HG03095 (cell line): ENCODE data around the gene ITPRIP.
A peak's percentile ranks its signal among the peaks of the same experiment; 100 is the strongest.

ENCODE experiments used
- ATAC-seq: cut with Tn5 transposase; IDR thresholded peaks from one replicate; pipeline ENCODE4 v1.9.1; 2021; ENCODE audit warnings: moderate library complexity; ENCODE audit not compliant: unreplicated experiment

ITPRIP gene

DNA sequence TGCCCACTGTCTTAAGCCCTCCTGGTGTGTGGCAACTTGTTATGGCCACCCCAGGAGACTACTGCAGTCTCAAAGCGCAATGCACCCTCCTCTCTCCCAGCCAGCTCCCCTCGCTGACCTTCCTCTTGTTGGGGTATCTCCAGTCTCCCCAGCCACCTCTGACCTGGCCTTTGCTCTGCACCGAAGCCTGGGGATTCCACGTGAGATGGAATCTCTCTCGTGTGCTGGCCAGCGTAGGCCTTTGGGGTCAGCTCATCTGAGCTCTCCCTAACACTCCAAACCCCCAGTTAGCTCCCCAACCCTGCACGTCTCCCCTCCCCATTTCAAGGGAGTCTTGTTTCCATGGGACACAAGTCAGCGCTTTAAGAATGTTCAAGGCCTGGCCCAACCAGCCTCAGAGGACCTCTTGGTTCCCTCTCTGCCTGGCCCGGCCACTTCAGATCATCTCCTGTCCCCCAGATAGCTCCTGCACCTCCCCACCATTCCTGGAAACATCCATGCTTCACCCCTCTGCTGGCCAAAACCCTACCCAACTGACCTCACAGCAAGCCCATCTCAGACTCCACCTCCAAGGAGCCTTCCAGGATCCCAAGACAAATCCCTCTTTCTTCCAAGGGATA, 11.2 kb downstream of the ITPRIP start:
- no peak for ATAC-seq

DNA sequence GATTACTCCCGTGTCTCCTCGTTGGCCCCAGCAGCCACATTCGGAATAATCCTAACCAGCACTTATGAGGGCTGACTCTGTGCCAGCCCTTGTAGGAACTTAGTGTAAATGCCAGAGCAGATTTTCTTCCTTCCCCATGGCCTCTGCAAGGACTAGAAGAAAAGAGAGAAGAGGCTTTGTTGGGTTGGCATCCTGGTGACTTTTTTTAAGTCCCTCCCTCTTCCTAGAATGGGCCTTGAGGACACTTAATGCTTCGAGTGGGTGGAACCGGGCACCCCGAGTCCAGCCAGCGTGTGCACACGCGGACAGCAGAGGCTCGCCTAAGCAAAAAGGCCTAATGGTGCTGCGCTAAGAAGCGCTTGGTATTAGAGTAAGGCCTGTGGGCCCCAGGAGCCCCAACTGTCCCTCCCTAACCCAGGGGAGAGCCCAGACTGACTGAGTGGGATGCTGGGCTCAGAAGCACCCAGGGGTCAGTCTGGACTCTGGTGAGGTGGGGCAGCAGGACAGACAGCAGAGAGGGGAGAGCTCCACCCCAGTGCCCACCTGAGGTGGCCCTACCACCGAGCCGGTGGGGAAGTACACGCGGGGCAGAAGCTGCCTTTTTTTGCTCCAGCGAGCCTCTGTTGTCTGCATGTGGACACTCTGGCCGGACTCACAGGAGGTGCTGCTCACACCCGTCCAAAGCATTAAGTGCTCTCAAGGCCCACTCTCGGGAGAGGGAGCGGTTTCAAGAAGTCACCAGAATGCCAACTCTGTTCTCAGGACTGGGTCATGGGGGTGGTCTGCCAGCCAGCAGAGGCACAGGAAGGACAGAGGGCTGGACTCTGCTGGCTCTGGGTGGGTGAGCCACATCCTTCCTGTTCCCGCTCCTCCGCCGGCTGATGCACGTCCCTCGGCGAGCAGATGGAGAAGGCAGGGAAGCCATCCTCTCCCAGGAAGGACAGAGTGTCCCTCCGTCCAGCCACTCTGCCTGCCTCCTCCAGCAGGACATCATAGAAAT, 12.5 kb downstream of the ITPRIP start:
- no peak for ATAC-seq

DNA sequence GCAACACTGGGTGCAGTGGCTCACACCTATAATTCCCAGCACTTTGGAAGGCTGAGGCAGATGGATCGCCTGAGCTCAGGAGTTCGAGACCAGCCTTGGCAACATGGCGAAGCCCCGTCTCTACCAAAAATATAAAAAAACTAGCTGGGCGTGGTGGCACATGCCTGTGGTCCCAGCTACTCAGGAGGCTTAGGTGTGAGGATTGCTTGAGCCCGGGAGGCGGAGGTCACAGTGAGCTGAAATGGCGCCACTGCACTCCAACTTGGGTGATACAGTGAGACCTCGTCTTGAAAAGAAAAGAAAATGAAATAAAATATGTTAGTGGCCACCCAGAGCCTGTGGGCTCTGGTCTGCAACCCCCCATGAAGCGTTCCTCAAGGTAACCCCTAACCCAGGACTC, 13.3 kb downstream of the ITPRIP start:
- ATAC-seq: no peak

DNA sequence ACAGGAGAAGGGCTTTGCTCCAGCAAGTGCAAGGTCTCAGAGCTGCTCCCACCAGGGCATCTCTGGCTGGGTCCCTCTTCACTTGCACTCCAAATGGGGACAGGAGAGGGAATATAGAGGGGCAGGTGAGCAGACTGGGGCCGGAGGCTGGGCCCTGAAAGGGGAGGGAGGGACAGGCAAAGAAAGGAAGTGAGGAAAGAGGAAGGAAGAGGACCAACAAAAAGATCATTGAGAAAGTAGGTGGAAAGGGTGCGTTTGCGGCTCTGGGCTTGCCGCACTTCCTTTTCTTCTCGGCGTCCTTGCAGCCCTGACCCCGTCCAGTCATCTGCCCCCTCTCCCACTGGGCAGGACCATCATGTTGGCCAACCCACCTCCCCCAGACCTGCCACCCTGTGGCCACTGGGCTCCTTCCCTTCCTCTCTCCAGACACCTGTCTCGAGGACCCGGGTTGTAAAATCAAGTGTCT, 14.0 kb downstream of the ITPRIP start:
- ATAC-seq: no peak

DNA sequence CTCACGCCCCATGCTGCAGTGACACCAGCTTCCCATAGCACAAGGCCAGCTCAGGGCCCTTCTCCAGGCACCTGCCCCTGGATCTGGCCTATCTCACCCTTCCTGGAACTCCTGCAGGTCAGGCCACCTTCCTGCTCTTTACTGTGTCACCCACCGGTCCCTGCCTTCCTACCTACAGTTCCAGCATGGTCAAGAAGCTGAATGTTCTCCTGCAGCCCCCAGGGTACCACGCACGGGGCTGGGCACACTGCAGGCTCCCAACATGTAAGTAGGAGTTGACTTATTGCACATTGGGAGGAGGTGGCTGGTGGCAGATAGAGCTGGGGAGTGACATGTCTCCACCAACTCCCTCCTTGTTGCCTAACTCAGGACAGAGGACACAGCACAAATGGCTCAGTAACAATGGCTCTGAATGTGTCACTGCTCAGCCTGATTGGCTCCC, 14.5 kb downstream of the ITPRIP start:
- no peak for ATAC-seq

DNA sequence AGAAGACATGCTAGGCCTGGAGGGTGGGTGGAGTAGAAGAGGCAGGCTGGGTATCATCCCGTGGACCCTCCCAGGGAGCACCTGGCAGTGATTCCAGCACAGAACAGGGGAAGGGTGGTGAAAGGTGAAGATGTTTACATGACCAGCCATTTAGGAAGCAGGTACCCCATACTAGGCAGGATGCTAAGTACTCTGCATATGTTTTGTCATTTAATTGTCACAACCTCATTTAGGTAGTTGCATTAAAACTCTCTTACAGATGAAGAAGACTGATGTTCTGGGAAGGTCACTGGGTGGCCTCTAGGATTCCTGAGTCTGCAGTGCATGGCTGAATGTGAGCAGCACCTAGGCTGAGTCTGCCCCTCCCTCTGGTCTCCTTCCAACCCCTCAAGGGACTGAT, 15.2 kb downstream of the ITPRIP start:
- no peak for ATAC-seq

DNA sequence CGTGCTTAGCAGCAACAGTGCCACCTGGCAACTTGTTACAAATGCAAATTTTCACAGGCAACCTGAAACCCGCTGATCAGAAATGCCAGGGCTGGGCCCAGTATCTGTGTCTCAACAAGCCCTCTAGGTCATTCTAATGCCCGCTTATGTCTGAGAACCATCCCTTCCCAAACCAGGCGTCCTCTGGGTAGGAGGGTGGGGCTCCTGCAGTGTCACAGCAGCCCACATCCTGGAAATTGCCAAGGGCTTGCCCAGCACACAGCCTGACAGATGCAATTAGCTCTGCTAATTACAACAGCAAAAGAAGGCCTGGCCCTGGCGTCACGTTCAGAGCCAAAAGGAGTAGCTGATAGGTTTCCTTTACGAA, 15.9 kb downstream of the ITPRIP start:
- no peak for ATAC-seq

DNA sequence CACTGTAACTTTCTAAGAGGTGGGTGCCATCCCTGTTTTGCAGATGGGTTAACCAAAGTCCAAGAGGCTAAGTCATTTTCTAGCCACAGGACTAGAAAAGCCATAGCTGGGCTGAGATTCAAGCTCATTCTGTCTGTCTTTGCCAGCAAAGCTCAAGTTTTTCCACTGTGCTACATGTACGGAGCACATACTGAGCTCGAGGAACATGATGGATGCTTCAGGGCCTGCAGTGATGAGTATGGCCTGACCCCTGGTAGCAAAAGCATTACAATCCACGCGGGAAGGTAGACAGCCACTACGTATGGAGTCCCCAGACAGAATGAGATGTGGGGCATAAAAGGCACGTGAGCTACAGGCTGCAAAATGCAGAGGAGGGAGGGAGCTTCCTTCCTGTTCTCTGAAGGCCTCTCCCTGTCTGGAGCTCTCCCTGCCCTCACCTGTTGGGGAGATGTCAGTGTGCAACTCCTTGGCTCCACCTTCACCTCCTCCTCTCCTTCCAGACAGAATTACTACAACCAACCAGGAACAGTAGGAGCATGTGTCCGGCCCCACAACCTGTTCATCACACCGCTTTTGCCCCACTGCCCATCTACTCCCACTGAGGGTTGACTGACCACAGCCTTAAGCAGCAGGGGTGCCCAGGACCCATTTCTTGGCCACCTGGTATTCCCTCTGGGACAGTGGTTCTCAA, 16.4 kb downstream of the ITPRIP start:
- ATAC-seq: no peak

DNA sequence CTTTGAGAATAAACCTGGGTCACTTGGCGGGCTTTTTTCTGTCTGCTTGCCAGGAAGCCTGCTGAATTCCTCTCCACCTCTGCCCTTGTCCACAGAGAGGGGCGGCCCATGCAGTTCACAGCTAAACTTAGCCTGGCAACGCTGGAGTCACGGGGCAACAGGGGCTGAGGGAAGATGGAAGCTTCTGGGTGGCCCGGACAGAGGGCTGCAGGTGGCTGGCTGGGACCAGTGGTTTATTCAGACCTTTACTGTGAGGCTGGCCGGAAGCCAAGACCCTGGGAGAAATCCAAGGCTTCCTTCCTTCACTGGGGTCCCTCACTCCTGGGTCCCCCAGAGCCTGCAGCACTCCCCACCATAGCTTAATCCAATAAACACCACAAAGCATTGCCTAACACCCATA, 17.0 kb downstream of the ITPRIP start:
- no peak for ATAC-seq

DNA sequence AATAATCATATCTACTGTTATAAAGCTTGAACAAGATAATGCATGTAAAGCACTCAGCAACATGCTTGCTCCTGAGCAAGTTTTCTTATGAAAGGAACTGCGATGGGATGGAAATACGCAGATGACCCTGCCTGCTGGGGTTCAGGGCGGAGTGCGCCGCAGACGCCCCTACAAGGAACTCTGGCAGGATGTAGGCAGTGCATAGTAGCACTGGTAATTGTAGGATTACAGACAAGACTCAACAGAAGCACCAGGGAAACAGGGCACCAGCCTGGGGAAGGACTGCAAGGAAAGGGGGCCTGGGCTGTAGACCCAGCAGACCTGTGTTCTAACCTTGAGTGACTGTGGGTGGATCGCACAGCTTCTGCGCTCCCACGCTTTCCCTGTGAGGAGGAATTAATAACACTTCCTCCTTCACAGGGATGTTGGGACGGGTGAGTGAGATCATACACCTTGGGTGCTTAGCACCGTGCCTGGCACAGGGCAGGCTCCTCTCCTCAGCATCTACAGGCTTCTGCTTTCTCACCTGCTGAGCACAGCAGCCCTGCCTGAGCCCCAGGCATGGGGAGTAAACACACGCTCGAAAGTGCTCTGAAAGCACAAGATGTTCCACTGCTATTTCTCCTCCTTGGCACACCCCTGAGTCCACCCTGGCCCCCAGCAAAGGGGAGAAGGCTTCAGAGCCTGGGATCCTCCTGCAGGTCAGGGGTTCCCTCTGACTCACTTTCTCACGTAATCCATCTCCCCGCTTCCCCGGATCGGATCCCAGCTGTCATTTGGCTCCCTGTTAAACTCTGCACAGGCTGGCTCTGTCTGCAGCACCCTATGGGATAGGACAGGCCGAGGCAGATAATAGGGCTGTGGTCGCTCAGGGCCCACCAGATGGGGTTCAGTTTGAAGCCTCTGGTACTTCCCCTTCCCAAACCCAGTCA, 19.2 kb downstream of the ITPRIP start:
- ATAC-seq: no peak

DNA sequence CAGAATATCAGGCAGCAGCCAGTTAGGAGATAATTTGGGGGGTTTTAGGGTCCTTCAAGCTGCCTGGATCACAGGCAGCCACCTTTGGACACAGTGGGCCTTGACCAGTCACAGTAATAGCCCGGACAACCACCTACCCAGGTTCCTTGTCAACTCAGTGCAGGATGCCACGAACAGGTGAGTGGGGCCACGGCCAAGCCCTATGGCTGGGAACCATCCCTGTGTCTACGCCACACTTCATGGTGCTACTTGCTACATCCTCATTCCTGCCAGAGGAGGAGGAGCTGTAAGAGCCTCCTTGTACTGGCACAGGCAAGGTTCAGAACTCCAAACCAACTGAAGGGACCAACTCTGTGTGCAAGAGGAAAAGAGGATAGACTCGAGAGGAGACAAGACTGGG, 19.9 kb downstream of the ITPRIP start:
- no peak for ATAC-seq

DNA sequence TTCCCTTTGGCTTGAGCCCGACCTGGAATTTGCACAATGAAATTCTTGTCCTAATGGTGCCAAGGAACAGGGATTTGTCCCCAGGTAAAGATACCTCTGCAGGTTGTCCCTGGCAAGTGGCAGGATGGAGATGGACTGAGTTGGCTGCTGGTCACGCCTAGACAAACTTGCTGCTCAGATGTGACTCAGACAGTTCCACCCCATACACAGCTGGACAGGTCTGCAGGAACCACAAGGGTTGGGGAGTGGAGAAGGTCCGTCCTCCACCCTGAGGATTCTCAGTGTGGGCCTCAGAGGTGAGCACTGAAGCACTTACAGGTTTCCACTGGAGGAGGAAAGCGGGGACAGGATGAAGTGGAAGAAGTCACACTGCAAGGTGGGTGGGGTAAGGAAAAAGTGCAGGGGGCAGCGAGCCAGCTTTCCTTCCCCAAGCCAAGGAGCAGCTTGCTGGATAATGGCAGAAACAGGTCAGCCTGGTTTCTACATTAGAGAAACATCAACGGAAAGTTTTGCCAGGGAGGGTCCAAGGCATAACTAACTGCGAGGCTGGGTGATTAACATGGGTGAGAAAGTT, 20.5 kb downstream of the ITPRIP start:
- ATAC-seq: peak; percentile 38

DNA sequence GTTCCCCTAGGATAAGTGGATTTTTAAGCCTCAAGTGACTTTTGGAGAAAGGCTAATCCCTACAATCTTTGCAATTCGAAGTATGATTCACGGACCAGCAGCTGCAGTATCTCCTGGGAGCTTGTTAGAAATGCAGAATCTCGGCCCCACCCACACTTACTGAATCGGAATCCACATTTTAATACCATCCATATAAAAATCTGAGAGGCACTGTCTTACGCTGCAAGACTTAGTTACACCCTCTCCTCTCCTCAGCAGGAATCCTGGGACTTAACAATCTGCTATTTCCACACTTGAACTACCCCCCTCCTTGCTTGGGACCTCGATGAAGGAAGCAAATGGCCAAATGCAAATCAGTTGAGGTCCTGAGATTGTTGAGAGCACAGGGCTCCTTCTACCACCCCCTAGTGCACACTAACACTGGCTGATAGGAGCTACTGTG, 21.0 kb downstream of the ITPRIP start:
- ATAC-seq: peak; percentile 42

DNA sequence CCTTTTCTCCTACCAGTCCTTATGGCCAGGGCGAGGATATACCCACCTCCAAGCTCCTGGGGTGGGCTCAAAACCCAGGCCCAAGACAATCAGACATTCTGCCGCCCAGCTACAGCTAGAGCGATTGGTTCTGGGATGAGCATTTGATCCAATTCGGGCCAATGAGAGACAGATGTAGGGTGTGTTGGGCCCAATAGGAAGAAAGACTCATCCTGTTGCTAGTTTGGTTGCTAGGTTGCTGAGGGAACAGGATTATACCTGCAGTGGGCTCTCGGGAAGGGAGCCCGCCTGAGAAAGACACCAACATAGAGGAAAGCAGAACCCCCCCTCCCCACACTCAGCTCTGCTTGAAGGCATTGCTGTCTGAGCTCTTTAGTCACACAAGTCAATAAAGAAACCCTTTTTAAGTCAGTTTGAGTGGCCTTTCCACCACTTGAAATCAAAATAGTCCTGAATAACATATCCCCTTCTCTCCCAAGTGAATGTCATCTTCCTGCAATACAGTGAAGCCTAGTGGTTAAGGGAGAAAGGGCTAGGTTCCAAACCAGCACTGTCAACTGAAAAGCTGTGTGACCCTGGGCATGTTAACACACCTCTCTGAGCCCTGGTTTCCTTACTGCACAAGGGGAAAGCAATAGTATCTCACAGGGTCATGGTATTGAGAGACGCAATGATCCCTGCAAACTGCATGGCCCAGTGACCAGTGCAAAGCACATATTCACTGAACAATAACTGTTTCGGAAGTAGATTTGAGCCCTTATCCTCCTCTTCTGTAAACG, 21.8 kb downstream of the ITPRIP start:
- no peak for ATAC-seq

DNA sequence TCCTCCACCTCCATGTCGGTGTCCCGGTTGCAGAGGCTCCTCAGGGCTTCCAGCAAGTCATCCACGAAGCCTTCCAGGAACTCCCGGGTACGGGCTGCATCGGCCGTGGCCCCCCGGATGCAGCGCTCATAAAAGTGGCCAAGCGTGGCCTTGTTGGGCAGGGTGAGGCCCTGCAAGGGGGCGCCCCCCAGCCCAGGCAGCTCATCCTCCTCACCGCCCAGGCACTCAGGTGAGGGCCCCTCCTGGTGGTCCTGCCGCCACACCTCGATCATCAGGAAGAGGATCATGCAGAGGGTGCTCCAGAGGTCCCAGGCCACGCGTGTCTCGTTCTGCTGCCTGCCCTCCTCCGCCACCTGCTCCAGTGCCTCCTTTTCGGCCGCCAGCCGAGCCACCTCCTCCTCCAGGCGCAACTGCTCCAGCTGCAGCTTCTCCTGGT, 22.8 kb downstream of the ITPRIP start:
- ATAC-seq: no peak

DNA sequence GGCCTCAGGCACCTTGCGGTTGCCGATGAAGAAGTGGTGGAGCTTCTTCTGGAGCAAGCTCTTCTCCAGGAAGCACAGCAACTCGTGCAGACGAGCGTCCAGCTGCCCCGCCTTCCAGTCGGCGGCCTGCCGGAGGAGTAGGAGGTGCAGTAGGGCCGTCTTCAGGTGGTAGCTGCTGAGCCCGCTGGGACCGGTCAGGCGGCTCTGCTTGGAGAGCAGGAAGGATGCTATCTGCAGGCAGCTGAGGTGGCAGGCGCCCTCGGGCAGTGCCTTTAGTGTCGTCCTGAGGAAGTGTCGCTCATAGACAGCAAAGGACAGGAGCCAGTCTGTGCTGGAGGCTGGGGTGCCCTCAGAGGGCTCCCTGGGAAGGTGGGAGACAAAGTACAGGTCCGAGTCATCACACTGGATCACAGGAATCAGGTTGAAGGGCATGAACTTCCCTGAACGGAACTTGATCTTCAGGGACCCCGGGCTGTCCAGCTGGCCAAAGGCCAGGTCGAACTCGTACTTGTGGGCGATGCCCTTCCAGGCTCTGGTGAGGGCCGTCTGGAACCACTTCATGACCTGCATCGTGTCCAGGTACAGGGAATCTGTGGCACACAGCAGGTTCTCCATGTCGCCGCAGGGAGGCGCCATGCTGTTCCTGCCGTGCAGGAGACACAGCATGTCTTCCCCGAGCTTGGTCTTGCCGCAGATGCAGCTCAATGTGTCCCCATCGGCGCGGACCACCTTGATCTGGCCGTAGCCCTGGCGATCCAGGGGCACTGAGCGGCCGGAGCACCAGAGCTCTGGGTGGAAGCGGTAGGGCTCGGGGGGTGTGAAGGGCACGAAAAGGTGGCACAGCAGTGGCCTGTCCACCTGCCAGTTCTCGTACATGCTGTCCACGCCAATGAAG, 23.4 kb downstream of the ITPRIP start:
- no peak for ATAC-seq

DNA sequence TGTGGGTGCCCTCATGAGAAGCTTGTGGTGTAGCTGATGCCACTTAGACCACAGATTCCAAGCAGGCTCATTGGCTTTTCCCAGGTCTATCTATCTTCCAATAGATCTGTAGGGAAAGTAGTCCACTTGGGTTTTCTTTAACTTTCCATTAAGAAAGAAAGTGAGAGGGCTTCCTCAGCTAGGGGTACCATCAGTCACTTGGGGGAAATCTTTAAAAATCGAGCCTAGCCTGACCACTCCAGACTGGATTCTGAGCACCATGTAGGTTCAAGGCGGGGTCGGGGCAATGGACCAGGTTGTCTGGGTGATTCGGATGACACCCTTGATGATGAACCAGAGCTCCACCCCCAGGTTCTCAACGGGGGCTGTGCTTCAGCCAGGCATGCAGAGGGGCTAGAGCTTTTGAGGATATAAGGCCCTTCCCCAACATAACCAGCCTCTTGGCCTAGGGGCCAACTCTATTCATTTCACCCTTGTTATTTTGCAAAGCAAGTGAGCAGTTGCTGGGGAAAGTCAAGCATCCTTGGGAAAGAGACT, 27.0 kb downstream of the ITPRIP start:
- no peak for ATAC-seq
